ENCODE data around the gene LDLRAD4.

- no peak for TF ChIP-seq CTCF (IDR thresholded peaks at IDR 0.05)
- TF ChIP-seq REST (IDR thresholded peaks at IDR 0.05; ENCODE audit: low read depth, low read length), result no peak
- no peak for TF ChIP-seq MAX (IDR thresholded peaks at IDR 0.05; ENCODE audit: low read depth)
- no peak for TF ChIP-seq GATA2 (CRISPR knock-in tag; IDR thresholded peaks at IDR 0.05)
- TF ChIP-seq RCOR1 (IDR thresholded peaks at IDR 0.05; ENCODE audit: low read length), result no peak
- TF ChIP-seq POLR2AphosphoS5 (IDR thresholded peaks at IDR 0.05; ENCODE audit: low read depth, low read length), result no peak
Observed at GRCh38 chr18:13493079-13493478, 274.5 kb downstream of the LDLRAD4 start.

All from SK-N-SH (cell line).